Adipose tissue (tissue), 3 donors: ENCODE data around the gene IL1F10. TPM values are rescaled to one million over a fixed set of nuclear protein-coding genes. Genes with fewer than 3 reads are reported as not detected.

Source experiments
- H3K27ac ChIP-seq: one replicate; pipeline ENCODE4 v1.5.1; 2013; ENCODE audit warnings: low read depth, low read length
- WGBS, 3 donors: extraction: QIAGEN DNeasy Blood & Tissue Kit; methylation state at CpG; one replicate each; pipeline ENCODE4 v1.1.7; 2013; 5-methylcytosine and 5-hydroxymethylcytosine counted together
- polyA plus RNA-seq, 3 donors: library from polyadenylated mRNA; stranded (reverse); fragments of 200-250 nt; gene quantifications; one replicate each; pipeline ENCODE4 v1.2.3, GENCODE V29; 2013
- donor health status: healthy with polysubstance abuse.
- donor health status: Bipolar disorder and iron deficiency.
- donor health status: healthy.

Gene IL1F10
- polyA plus RNA-seq, 3 donors = not detected

DNA sequence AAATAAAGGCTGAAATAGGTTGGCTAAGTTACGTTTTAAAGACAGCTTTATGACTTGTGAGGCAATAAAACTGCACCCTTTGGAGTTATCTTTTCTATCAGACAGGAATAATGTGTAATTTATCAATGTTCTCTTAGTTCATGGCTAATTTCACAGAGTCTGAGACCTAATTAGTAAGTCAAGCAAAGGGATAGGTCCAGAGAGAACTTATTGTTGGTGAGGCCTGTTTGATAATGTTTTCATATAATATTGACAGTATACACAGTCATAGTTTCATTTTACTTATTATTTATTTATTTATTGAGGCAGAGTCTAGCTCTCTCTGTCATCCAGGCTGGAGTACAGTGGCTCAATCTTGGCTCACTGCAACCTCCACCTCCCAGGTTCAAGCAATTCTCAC lies 10.7 kb upstream of the IL1F10 start:
- 60 to 68% (median 68%) methylated on average over 1 of the region's 1 CpG for WGBS, 3 donors
- no peak overlapping the region for H3K27ac ChIP-seq

GRCh38 chr2:113058411-113058994 lies 9.3 kb upstream of the IL1F10 start:
- 44 to 70% (median 48%) methylated on average over 2 of the region's 2 CpGs for WGBS, 3 donors
- no peak overlapping the region for H3K27ac ChIP-seq

- 75 to 79% (median 76%) methylated on average over 15 of the region's 15 CpGs for WGBS, 3 donors
- H3K27ac ChIP-seq = no peak within 1 kb of the TSS
Observed at GRCh38 chr2:113058998-113059960, 8.5 kb upstream of the IL1F10 start, which contains the start of gene IL36RN. Gene IL36RN (plus strand): TSS chr2:113059198. CDS start chr2:113059439, 241 bp downstream.

- 76 to 81% (median 81%) methylated on average over 4 of the region's 4 CpGs for WGBS, 3 donors
Observed at GRCh38 chr2:113060396-113060795, 7.4 kb upstream of the IL1F10 start.

DNA sequence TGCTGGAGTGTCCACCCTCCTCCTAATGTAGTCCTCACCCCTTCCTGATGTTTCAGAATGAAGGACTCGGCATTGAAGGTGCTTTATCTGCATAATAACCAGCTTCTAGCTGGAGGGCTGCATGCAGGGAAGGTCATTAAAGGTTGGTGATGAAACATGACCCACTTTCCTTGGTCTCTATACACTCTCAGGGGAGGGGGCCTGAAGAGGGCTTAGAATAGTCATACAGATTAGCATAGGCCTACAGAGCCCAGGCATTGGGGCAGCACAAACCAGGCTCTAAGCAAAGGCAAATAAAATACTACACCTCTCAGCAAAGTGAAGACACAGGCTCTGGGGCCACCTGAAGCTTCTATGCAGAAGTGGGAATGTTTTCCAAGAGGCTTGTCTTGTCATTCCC lies 7.0 kb upstream of the IL1F10 start:
- H3K27ac ChIP-seq = no peak overlapping the region
- WGBS, 3 donors = 67 to 88% (median 70%) methylated on average over 1 of the region's 1 CpG

More at GRCh38 chr2:113060396-113060795, 7.4 kb upstream of the IL1F10 start:
- no peak overlapping the region for H3K27ac ChIP-seq

GRCh38 chr2:113061241-113061640 lies 6.5 kb upstream of the IL1F10 start:
- 56 to 78% (median 71%) methylated on average over 2 of the region's 2 CpGs for WGBS, 3 donors
- no peak overlapping the region for H3K27ac ChIP-seq

GRCh38 chr2:113061896-113062770 lies 5.6 kb upstream of the IL1F10 start:
- no peak overlapping the region for H3K27ac ChIP-seq
- 81 to 91% (median 90%) methylated on average over 18 of the region's 18 CpGs for WGBS, 3 donors

GRCh38 chr2:113064281-113064680 lies 3.5 kb upstream of the IL1F10 start:
- WGBS, 3 donors = 85 to 88% (median 86%) methylated on average over 5 of the region's 5 CpGs

GRCh38 chr2:113064898-113065297 lies 2.9 kb upstream of the IL1F10 start:
- H3K27ac ChIP-seq = no peak overlapping the region
- 83 to 94% (median 87%) methylated on average over 1 of the region's 1 CpG for WGBS, 3 donors

More at GRCh38 chr2:113064281-113064680, 3.5 kb upstream of the IL1F10 start:
- H3K27ac ChIP-seq = no peak overlapping the region

- H3K27ac ChIP-seq = no peak overlapping the region
- WGBS, 3 donors = 68 to 80% (median 76%) methylated on average over 2 of the region's 2 CpGs
Observed at GRCh38 chr2:113068249-113068648, 479 bp downstream of the IL1F10 start.

DNA sequence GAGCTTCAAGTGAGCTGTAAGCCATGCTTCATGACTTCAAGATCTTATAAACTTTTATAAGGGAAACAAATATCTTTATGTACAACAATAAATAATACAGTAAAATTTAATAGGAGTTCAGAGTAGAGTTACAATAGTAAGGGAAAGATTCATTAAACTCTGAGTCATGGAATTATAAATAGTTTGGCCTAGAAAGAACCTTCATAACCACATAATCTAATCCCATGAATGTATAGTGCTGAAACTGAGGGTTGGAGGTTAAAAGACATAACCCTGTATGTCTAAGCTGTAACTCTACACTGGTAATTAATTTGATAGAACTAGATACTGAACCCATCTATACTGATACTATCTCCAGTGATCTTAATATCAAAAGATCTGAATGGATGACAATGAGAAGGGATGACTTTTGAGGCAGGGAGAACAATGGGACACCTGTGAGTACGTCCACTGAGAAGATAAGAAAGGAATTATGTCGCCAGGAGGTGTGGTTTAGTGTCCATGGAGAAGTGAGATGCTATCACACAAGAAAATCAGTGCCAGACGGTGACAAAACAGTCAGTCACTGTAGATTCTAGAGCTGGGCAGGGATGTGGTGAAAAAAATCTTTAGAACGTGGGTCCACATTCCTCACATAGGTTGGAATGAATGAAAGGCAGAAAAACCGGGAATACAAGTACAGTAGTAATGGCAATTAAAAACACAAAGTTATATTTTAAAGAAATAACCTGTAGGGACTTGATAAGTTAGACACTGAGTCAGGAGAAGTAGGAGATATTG lies 1.1 kb downstream of the IL1F10 start:
- WGBS, 3 donors = 29 to 54% (median 40%) methylated on average over 5 of the region's 5 CpGs

GRCh38 chr2:113069676-113070605 lies 2.2 kb downstream of the IL1F10 start:
- 80 to 92% (median 81%) methylated on average over 4 of the region's 4 CpGs for WGBS, 3 donors
- H3K27ac ChIP-seq = no peak overlapping the region

More for the DNA sequence above, 1.1 kb downstream of the IL1F10 start:
- H3K27ac ChIP-seq = no peak overlapping the region

DNA sequence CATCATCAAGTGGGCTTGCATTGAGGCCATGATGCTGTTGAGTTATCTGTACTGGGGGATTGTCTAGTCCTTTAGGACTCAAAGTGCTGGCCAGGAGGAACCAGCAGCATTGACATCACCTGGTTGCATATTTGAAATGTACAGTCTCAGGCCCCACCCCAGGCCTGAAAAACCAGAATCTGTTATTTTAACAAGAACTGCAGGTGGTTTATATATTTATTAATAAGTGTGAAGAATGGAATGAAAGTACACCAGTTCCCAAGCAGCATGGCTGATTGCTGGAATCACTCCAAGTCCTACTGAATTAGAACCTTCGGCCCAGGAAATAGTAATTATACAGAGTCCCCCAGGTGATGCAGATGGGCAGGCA lies 2.8 kb downstream of the IL1F10 start:
- 70 to 84% (median 84%) methylated on average over 1 of the region's 1 CpG for WGBS, 3 donors

GRCh38 chr2:113072584-113072983 lies 4.8 kb downstream of the IL1F10 start:
- H3K27ac ChIP-seq = no peak overlapping the region
- WGBS, 3 donors = 56 to 61% (median 60%) methylated on average over 4 of the region's 4 CpGs

More for the DNA sequence above, 2.8 kb downstream of the IL1F10 start:
- no peak overlapping the region for H3K27ac ChIP-seq

- no peak overlapping the region for H3K27ac ChIP-seq
- WGBS, 3 donors = 40 to 75% (median 67%) methylated on average over 3 of the region's 3 CpGs
Observed at GRCh38 chr2:113073325-113073834, 5.6 kb downstream of the IL1F10 start.

DNA sequence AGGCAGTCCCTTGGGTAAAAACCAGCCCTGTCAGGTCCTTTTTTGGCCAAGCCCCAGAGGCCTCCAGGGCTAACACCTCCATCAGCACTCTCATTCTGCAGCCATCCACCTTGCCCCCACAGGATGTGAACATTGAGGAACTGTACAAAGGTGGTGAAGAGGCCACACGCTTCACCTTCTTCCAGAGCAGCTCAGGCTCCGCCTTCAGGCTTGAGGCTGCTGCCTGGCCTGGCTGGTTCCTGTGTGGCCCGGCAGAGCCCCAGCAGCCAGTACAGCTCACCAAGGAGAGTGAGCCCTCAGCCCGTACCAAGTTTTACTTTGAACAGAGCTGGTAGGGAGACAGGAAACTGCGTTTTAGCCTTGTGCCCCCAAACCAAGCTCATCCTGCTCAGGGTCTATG lies 7.3 kb downstream of the IL1F10 start:
- WGBS, 3 donors = 65 to 78% (median 74%) methylated on average over 5 of the region's 5 CpGs
- no peak overlapping the region for H3K27ac ChIP-seq

- no peak overlapping the region for H3K27ac ChIP-seq
- WGBS, 3 donors = 86 to 97% (median 92%) methylated on average over 3 of the region's 3 CpGs
Observed at GRCh38 chr2:113075600-113075999, 7.8 kb downstream of the IL1F10 start.
